SW480 (cell line): ENCODE data around the gene SUGT1.
A peak's percentile ranks its signal among the peaks of the same experiment; 100 is the strongest.
"Not testable (repeated sequence)": the region's sequence is repeated elsewhere in the genome, so short reads cannot be mapped to it uniquely, and the experiment has no call there.

Source experiments
- DNase-seq: peaks from one replicate; pipeline ENCODE4 v3.0.0-alpha.2; 2016; ENCODE audit warnings: low spot score

The SUGT1 gene

DNA sequence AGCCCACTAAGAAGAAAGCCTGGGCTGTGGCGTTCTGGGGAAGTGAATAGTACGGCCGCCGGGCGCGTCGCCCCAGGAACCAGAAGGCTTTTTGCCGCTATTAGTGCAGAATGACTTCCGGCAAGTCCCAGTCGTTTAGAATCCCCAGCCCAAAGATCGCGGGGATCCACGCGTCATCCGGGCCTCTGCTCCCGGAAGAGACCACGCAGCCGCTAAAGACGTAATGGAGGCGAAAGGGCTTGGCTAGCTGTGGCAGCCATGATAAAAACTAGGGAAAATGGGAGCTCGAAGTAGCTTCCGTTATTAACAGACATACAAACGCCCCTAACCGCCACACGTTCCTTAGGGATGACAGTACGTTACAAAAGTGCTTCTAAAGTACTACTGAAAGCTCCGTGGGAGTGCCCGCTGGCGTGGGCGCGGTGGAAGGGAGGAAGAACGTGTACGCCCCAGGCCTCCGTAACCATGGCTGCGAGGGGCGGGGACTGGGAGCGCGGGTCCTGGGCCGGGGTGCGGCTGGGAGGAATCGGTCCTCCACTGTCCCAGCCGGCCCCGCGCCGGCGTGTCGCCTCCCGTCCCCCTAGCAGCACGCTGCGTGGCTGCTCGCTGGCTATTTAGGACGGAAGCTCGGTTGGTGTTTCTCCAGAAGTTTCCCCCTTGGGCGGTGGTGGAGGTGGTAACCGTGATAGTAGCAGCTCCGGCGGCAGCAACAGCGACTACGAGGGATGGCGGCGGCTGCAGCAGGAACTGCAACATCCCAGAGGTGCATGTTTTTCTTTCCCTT, at the start of gene SUGT1:
SUGT1 (plus strand) TSS at position 641 of the 784 bp plus-strand sequence; CDS start at position 726, 85 bp downstream.
- DNase-seq: peak; percentile 99

DNA sequence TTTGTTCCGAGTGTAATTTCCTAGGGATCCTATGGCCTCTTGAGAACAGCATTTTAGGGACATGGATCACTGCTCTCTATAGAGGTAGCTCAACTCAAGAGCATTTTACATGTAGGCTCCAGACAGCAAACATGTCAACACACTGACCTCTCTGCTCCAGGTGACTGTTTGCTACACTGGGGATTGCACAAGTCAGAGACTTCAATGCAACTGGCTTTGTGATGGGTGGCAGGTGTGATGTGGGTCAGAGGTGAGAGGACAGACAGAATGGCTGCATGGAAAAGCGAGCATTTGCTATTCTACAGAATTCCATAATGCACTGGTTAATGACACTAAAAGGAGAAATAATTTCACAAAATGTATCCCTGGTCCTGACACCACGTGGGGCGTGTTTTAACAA, 49.3 kb upstream of the SUGT1 start:
- not testable (repeated sequence) for DNase-seq

DNA sequence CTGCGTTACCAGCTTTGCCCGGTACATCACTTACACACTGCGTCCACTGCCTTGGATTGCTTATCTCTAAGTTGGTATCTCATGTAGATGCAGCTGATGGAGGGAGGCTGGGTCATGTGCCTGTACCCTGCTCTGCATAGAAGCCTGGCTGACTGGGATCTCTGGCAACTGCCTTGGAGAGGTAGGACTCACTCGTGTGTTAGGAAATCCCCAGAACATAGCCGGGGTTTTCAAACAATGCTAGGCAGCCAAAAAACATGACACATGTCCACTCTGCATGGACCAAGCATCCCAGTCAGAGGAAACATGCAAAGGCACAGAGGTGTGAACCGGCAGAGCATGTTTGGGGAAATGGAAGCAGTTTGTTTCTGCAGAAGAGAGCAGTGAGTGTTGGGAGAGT, 46.5 kb upstream of the SUGT1 start:
- not testable (repeated sequence) for DNase-seq

DNA sequence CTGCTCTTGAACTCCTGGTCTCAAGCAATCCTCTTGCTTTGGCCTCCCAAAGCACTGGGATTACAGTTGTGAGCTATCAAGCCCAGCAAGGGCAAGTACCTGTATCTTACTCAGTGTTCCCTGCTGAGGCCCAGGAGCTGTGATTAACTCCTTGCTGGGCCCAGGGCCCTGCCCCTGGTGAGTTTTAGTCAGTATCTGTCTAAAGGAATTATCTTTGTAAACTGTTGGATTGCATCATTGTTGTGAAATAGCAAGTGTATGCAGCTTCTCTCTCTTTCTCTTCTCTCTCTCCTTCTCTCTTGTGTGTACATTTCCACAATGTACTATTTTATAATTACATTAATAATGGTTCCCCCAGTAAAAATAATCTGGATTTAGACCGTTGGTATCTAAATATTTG, 45.8 kb upstream of the SUGT1 start:
- not testable (repeated sequence) for DNase-seq

DNA sequence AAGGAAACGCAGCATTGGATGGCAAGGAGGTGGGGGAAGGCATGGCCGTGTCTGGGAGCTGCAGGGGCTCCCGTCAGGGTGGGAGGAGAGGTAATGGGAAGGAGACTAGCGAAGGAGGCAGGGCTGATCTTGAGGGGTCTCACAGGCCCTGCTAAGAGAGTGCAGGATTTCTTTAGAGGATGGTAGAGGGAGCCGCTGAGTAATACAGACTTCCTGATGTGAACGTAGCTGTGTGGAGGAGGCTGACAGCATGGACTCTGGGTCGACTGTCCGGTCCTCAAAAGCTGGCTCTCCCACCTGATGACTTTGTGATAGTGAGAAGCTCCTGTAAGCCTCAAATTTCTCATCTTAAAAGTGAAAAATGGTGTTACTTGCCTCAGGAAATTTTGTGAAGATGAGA, 44.5 kb upstream of the SUGT1 start:
- not testable (repeated sequence) for DNase-seq

DNA sequence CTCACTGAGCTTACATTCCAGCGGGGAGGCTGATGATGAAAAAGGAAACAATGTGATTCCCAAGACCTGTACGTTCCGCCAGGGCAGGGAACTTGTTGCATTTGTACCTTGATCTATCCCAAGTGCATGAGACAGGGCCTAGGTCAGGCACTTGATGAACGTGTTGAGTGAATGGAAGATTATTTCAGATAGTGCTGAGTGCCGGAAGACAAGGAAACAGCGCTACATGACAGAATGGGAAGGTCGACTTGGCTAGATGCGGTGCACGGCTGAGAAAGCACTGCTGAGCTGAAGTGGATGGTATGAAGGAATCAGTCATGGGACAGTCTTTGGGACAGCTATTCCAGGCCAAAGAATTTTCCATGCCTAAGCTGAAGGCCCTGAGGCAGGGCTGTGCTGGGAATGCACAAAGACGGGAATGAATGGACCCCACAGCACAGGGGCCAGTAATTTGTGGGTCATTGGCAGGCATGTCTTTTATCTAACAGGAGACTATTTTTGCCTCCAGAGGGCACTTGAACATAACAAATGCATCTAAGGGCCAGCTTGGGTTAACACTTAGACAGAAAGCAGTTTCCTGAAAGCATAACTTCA, 43.5 kb upstream of the SUGT1 start:
- DNase-seq: peak; percentile 45

DNA sequence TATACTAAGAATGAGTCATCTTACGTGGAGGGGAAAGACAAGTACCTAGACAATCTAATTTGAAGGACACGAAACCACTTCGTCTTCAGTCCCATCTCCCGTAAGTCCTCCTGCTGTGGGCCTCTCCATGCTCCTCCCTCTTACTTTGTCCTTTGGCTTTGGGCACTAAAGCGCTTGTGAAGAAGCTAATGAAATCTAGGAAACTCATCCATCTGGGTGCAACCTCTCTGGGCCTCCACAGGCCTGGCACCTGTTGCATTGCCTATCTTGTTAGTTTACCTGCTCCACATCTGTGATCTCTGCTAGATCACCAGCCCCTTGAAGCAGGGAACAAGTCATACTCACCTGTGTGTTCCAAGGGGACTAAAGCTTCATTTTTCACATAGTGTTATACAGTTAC, 42.5 kb upstream of the SUGT1 start:
- DNase-seq: not testable (repeated sequence)

DNA sequence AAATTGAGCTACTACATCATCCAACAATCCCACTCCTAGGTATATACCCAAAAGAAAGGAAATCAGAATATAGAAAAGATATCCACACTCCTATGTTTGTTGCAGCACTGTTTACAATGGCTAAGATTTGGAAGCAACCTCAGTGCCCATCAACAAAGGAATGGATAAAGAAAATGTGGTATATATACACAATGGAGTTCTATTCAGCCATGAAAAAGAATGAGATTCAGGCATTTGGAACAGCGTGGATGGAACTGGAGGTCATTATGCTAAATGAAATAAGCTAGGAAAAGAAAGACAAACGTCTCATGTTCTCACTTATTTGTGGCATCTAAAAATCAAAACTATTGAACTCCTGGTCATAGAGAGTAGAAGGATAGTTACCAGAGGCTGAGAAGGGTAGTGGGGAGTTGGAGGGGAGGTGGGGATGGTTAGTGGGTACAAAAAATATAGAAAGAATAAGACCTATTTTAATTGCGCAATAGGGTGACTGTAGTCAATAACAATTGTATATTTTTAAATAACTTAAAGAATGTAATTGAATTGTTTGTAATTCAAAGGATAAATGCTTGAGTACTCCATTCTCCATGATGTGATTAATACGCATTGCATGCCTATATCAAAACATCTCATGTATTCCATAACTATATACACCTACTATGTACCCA, 37.4 kb upstream of the SUGT1 start:
- DNase-seq: no peak

DNA sequence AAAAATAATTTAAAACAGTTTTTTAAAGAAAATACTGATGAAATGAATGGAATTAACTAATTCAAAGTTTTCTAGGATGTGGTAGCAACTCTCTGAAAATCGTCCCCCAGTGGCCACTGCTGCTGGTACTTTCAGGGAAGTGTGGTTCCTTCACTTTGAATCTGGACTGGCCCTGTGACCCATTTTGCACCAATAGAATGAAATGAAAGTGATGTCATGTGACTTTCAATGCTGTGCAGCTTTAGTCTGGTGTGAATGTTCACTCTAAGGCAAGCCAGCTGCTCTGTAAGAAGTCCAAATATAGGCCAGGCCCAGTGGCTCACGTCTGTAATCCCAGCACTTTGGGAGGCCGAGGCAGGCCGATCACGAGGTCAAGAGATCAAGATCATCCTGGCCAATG, 36.8 kb upstream of the SUGT1 start:
- DNase-seq: peak; percentile 15

DNA sequence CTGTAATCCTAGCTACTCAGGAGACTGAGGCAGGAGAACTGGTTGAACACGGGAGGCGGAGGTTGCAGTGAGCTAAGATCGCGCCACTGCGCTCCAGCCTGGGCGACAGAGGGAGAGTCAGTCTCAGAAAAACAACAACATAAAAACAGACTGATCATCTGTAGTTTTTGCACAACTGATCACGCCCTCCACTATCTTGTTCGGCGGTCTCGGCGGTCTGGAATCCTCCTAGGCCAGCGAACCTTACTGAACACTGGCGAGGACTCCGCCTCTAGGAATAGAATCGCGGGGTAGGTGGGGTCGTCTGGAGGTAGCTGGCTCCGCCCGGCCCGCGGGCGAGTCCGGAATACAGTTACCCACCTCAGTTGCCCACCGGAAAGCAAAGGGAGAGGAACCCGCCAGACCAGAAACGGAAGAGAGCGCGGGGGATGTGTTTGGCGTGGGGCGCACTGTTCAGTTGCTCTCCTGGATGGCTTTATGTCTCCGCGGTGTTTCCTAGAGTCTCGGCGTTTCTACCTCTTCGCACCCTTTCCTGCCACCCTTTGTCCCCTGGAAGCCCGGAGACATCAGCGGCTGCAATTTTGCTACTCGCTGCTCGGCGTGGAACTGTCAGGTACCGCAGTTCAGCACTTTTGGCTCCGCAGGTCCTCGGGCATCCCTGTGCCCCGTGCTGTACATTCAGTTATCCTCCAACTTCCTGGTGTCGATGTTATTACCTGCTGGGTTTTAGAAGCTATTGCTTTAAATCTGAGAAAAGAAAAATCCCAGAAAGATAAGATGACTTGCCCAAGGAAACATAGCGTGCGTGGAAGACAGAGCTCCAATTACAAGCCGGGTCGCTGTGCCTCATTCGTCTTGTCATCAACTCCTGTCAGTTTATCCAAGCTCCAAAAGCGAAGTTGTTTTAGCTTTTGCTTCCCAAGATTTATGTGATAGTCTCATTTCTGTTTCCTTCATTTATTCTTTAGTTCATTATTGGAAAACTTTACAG, 35.3 kb upstream of the SUGT1 start:
- DNase-seq: peak; percentile 91

DNA sequence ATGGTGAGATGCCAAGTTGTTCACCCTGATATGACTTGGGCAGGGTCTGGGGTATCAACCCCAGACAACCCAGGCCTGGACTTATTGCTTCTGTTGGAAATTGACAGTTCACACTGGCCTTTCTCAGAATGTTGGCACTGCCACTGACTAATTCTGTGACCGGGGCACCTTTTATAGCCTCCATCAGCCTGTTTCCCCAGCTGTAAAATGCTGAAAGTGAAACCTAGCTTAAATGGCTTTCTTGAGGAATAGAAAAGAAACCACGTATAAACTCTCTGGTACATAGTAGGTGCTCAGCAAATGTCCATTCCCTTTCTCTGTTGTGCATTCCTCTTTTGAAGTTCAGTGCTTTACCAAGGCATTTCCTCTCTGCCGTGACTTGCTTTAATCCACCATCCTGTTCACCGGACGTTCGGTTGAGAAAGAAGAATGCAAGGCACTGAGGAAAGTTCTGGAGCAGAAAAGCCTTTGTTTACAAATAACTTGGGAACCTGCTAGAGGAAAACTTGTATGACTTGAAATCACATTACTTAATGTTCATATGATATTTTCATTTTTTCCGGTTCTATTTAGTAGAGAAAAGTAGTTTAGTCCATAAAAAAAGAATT, 21.4 kb upstream of the SUGT1 start:
- not testable (repeated sequence) for DNase-seq

DNA sequence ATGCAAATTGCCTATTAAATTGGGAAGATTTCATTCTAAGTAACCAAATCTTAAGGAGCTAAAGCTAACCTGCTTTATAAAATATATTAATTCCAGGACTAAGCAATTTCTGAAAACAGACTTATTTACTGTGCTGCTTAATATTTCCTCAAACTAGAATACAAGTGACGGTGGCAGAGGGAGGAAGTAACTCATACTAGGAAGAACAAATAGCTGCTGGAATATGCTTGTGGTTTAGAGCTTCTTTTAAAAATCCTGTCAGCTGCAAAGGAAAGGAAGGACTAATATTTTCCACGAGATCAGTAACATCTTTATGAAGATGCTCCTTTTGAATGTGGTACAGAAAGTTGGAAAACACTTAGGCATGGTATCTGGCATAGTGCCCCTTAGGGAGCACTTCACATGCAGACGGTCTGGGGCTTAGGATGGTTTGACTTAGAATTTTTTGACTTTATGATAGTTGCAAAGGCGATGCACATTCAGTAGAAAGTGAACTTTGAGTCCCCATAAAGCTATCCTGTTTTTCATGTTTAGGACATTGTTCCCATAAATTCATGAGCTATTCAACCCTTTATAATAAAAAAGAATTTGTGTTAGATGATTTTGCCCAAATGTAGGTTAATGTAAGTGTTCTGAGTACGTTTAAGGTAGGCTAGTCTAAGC, 13.8 kb upstream of the SUGT1 start:
- no peak for DNase-seq

DNA sequence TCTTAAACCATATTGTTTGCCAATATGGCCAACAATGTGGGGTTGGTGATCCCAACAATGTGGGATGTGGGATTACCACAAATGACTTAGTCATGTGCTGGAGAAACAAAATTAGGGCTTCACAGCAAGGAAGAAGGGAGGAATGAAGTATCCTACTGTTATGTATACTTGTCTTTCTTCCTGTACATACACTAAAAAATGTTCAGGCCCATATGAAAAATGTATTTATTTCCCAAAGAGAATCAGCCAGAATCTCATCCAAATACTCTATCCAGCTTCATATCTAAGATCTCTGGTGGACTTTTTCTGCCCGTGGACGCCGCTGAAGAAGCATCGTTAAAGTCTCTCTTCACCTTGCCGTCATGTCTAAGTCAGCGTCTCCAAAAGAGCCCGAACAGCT, 10.5 kb upstream of the SUGT1 start, which contains the start of gene HNRNPA1L2:
HNRNPA1L2 (plus strand) TSS at position 301 of the 400 bp plus-strand sequence; CDS start at position 363, 62 bp downstream.
- no peak for DNase-seq

DNA sequence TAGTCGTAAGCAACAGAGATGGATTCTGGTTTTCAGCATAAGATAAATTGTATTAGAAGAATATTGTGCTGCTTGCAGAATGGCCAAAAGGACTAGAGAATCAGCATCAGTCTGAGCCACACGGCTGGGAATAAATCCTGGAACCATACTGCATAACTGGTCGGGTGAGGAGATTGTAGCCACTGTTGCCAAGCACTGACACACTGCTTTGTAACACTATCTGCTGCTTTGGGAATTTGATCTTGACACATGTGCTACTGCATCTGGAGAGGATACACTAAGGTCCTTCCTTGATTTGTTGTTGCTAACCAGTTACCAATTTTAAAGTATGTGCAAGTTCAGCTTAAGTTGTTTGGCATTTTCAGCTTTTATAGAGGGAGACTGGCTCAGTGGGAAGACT, 8.5 kb upstream of the SUGT1 start:
- no peak for DNase-seq

DNA sequence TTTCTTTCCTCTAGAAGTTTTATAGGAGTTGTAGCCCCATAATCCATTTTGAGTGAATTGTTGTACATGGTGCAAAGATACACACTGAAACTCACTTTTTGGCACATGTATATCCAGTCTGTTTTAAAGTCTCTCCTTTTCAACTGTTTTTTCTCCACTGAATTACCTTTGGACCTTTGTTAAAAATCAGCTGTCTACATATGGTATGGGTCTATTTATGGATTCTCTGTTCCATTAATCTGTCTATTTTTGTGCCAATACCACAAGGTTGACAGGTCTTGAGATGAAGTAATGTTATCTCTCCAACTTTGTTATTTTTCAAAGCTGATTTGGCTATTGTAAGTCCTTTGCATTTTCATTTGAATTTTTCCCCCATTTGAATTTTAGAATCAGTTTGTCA, 5.7 kb upstream of the SUGT1 start:
- DNase-seq: no peak

DNA sequence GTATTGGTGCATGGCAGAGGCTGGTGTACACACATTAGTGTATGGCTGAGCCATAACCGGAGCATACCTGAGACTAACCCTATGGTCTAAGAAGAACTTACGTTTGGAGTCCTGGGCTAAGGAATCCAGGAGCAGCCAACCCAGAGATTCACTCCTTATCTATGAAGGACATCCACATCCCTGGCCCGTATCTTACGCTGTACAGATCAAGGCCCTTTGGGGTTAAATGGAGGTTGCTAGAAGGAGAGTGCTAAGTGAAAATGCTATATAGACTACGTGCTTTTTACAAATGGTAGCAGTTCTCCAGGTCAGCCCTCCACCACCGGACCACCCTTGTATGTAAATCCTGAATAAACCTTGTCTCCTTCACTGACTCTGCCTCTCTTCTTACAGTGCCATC, 1.9 kb upstream of the SUGT1 start:
- DNase-seq: no peak

DNA sequence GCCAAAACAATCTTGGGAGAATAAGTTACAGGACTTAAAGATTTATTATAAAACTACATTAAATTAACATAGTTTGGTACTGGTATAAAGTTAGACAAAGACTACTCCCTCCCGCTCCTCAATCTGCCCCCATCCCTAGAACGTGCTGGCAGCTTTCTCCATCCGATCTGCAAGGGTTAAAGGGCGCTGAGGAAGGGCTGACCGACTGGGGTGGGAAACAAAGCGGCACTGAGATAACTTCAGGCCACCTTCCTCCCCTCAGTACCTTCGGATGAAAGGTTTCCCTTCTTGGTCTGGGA, 790 bp upstream of the SUGT1 start:
- DNase-seq: no peak

DNA sequence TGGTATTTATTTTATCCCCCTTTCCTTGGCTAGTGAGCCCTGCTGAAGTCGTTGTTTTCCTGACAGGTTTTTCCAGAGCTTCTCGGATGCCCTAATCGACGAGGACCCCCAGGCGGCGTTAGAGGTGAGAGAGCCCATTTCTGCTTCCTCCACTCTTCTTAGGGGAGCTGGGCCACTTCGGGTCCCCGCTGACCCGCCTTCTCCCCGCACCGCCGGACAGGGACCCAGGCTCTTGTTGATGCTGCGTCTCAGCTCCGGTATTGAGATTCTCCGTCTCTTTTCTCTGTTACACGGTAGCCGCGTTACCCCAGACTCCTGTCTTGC, 306 bp downstream of the SUGT1 start:
- no peak for DNase-seq

DNA sequence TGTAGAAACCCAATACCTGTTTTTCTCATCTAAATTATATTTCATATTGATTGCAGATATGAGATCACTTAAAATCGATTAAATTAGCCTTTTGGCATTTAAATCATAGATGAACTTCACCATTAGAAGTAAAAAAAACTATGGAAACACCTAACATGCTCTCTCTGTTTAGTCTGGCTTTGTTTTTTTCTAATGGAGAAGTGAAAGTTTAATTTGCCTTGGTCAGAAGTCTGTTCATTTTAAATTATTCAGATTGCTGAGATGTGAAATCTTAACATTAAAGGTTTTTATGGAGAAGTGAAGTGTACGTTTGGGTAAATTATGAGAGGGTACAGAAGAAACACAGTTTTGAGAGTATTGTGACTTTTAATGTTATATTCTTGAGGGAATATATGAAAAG, 6.7 kb downstream of the SUGT1 start:
- DNase-seq: no peak

DNA sequence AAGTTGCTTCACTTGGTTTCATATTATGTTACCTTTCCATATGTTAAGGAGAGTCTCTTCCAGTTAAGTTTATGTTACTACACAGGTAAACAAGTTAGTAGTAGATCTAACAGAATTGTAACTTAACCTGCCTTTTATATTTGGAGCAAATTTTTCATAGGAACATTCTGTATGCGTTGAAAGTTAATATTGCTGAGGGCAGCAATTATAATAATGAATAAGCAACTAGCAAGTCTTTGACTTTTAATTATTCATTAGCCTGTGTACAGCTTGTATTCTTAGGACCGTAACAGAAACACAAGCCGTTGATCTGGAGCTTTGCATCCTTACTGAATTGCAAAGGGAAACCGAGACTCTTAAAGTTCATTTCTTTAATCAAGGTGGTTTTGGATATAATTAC, 11.6 kb downstream of the SUGT1 start:
- no peak for DNase-seq

DNA sequence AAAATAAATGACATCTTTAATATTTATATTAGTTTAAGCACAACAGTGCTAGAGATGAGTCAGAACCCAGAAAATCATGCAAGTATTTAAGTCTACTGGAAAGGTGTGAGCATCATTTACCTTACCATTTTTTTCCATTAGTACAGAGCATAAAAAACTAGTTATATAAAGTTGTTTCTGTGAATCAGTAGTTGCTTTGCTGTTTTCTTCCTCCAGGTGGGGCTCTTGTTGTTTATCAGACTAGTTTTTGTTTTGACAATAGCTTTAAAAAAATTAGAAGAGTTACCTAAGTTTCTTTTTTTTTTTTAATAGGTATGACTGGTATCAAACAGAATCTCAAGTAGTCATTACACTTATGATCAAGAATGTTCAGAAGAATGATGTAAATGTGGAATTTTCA, 12.7 kb downstream of the SUGT1 start:
- peak; percentile 57 for DNase-seq
